Body of pancreas (tissue), 4 donors: Measurements from ENCODE around the gene SLC50A1.

Source experiments
- POLR2A ChIP-seq, 3 donors: fragments of 450-650 bp; IDR thresholded peaks; one replicate each; pipeline ENCODE4 v1.6.1; 2016; ENCODE audit warnings: antibody characterized with exemption in 3 of 3, mild to moderate bottlenecking in 2 of 3
- TF ChIP-seq, protein P1 (sequence below), 7 experiments: fragments of 450-650 bp in 4 of 7; fragments of 200-600 bp in 3 of 7; sonication (generic) in 3 of 7; IDR thresholded peaks; one replicate each; pipeline ENCODE4 v1.5.1; 2016 to 2019; ENCODE audit warnings: antibody characterized with exemption in 7 of 7

GRCh38 chr1:155186794-155187455 lies 51.3 kb downstream of the SLC50A1 start:
- TF ChIP-seq, protein P1, sequence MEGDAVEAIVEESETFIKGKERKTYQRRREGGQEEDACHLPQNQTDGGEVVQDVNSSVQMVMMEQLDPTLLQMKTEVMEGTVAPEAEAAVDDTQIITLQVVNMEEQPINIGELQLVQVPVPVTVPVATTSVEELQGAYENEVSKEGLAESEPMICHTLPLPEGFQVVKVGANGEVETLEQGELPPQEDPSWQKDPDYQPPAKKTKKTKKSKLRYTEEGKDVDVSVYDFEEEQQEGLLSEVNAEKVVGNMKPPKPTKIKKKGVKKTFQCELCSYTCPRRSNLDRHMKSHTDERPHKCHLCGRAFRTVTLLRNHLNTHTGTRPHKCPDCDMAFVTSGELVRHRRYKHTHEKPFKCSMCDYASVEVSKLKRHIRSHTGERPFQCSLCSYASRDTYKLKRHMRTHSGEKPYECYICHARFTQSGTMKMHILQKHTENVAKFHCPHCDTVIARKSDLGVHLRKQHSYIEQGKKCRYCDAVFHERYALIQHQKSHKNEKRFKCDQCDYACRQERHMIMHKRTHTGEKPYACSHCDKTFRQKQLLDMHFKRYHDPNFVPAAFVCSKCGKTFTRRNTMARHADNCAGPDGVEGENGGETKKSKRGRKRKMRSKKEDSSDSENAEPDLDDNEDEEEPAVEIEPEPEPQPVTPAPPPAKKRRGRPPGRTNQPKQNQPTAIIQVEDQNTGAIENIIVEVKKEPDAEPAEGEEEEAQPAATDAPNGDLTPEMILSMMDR (IDR thresholded peaks at IDR 0.05), result no peak
- TF ChIP-seq POLR2A (IDR thresholded peaks at IDR 0.05), result peak in 1 of 3 donors; percentile 9
